Muscle of leg (tissue), 11 donors: ENCODE measurements around the gene CDC14B. TPM values are rescaled to one million over a fixed set of nuclear protein-coding genes. Genes with fewer than 3 reads are reported as not detected.
A peak's percentile ranks its signal among the peaks of the same experiment; 100 is the strongest.

ENCODE experiments used
- DNase-seq: peaks from one replicate; pipeline ENCODE4 v3.0.0; 2013
- H3K27ac ChIP-seq: one replicate; pipeline ENCODE4 v1.5.1; 2013; ENCODE audit warnings: mild to moderate bottlenecking, low read length, control low read depth
- H3K27me3 ChIP-seq: one replicate; pipeline ENCODE4 v1.6.1; 2013; ENCODE audit warnings: low read length; ENCODE audit not compliant: control insufficient read depth, insufficient read depth
- H3K36me3 ChIP-seq: one replicate; pipeline ENCODE4 v1.6.1; 2013; ENCODE audit warnings: low read length; ENCODE audit not compliant: control insufficient read depth, insufficient read depth
- H3K4me1 ChIP-seq: one replicate; pipeline ENCODE4 v1.6.1; 2013; ENCODE audit warnings: low read length; ENCODE audit not compliant: control insufficient read depth, insufficient read depth
- H3K4me3 ChIP-seq: one replicate; pipeline ENCODE4 v1.5.1; 2013; ENCODE audit warnings: low read length, control low read depth
- H3K9me3 ChIP-seq: replicated peaks from 2 replicates; pipeline ENCODE4 v1.6.1; 2013; ENCODE audit warnings: low read depth, low read length; ENCODE audit not compliant: control insufficient read depth
- WGBS: methylation state at CpG from one replicate; pipeline ENCODE4 v1.1.5; 2013; ENCODE audit warnings: missing lambda C conversion rate; ENCODE audit not compliant: insufficient coverage; 5-methylcytosine and 5-hydroxymethylcytosine counted together
- polyA plus RNA-seq, 8 donors: library from polyadenylated mRNA; unstranded; fragments of 120-200 nt; gene quantifications; one replicate each; pipeline versions ENCODE4 v1.2.1 to v1.2.3, GENCODE V29; 2013; ENCODE audit warnings: inconsistent platforms in 1 of 8, low replicate concordance in 1 of 8; ENCODE audit not compliant: insufficient read length in 8 of 8, insufficient read depth in 1 of 8
- total RNA-seq: library from RNA; stranded (reverse); fragments of 120-200 nt; gene quantifications from one replicate; pipeline ENCODE4 v1.2.4, GENCODE V29; 2013

The CDC14B gene
- total and polyA plus RNA-seq, 9 donors = 12.9 to 19.0 (median 14.7) TPM

GRCh38 chr9:96453625-96454024 lies 166.0 kb downstream of the CDC14B start:
- DNase-seq = peak; percentile 67
- Histone ChIP-seq H3K27me3 (peaks cover 13% of the 10 kb centered on the region), H3K27ac (no peak overlapping the region), H3K4me3 (no peak overlapping the region), H3K9me3 (no peaks in the 10 kb centered on the region), H3K4me1 (peaks cover 10% of the 10 kb centered on the region), H3K36me3 (no peaks in the 10 kb centered on the region)
- WGBS = 20% methylated on average over 1 of the region's 2 CpGs

GRCh38 chr9:96450613-96451528 lies 168.8 kb downstream of the CDC14B start:
- peaks cover 16% of the 10 kb centered on the region for H3K27me3 ChIP-seq
- WGBS = 2% methylated on average over 35 of the region's 63 CpGs
- peak; percentile 40 for DNase-seq
- peaks cover 10% of the 10 kb centered on the region for H3K4me1 ChIP-seq
- H3K9me3 ChIP-seq = no peaks in the 10 kb centered on the region
- peak overlapping the region; percentile 64 for H3K4me3 ChIP-seq
- peak overlapping the region; percentile 47 for H3K27ac ChIP-seq
- H3K36me3 ChIP-seq = no peaks in the 10 kb centered on the region

Other genes starting within 250 kb of the CDC14B start
- 14.6 TPM for gene SLC35D2, start 236.1 kb downstream of the CDC14B start, total RNA-seq
- 10 to 100 TPM; 24.0 to 27.6 (median 25.4) TPM for gene SLC35D2, start 236.1 kb downstream of the CDC14B start, polyA plus RNA-seq
- 5.8 TPM for gene ZNF367, start 201.5 kb downstream of the CDC14B start, total RNA-seq
- gene ZNF367, start 201.5 kb downstream of the CDC14B start, polyA plus RNA-seq = 1 to 10 TPM; 6.7 to 9.8 (median 7.6) TPM
- gene HABP4, start 169.7 kb downstream of the CDC14B start, total RNA-seq = 7.7 TPM
- 10 to 100 TPM; 11.7 to 15.4 (median 12.5) TPM for gene HABP4, start 169.7 kb downstream of the CDC14B start, polyA plus RNA-seq
- gene PRXL2C, start 35.5 kb upstream of the CDC14B start, total RNA-seq = 15.2 TPM
- 10 to 100 TPM in 5 of 8 donors, 1 to 10 TPM in 3; 7.7 to 16.5 (median 10.4) TPM for gene PRXL2C, start 35.5 kb upstream of the CDC14B start, polyA plus RNA-seq
- 19.7 TPM for gene ZNF510, start 158.2 kb upstream of the CDC14B start, total RNA-seq
- gene ZNF510, start 158.2 kb upstream of the CDC14B start, polyA plus RNA-seq = 10 to 100 TPM in 5 of 8 donors, 1 to 10 TPM in 3; 6.1 to 11.6 (median 10.2) TPM
- gene ZNF782, start 234.7 kb upstream of the CDC14B start, total RNA-seq = 8.6 TPM
- gene ZNF782, start 234.7 kb upstream of the CDC14B start, polyA plus RNA-seq = 1 to 10 TPM; 2.7 to 4.3 (median 3.4) TPM